ENCODE measurements around the gene PDPN. TPM values are rescaled to one million over a fixed set of nuclear protein-coding genes. Genes with fewer than 3 reads are reported as not detected.
A peak's percentile ranks its signal among the peaks of the same experiment; 100 is the strongest.

The PDPN gene
- total and polyA plus RNA-seq, 9 of the 15 experiments (the other 6 are each of a cell fraction or from before 2014, with no cell fraction given): 0.11 TPM; not detected in 8

DNA sequence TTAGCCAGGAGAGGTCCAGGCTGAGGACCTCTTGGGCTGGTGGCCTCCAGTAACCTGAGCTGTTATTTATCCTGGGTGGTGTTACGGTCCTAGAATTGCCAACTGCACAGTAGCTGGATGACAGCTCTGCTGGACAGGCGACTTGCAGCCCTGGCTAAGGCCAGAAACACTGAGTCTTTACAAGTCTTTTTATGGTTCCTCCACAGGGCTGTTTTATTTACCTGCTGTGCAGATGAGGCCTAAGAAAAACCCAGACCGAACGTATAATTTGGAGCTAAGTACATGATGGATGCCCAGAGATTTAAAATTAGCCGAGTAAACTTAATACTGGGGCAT lies 39.4 kb upstream of the PDPN start:
- H3K4me1 ChIP-seq (replicated peaks in 1 of 2; ENCODE audit: control insufficient read depth in 2 of 2, insufficient read depth in 2 of 2, low read length in 2 of 2): no peaks in the 10 kb centered on the region
- BruUV-seq (replicated peaks): no TSS peak
- in situ Hi-C loops (cut with MboI) (no loop called here), intact Hi-C loops (cut with micrococcal nuclease) (no loop called here)
- ATAC-seq (no peak), DNase-seq (ENCODE audit: extremely low read depth in 1 of 4, low spot score in 3 of 4) (no peak), FAIRE-seq (no peak)
- ChIA-PET POLR2A (no interaction called here), CTCF (ENCODE audit: low intra/inter-chr PET ratio) (interaction anchor here (0.5 kb wide), 1 partner anchor 316 kb away, joined by 3 read pairs; no protein-coding TSS in a partner anchor)
- H4K20me1 ChIP-seq (replicated peaks; ENCODE audit: control insufficient read depth, insufficient read depth, low read length): no peaks in the 10 kb centered on the region; the same call in 1 of the 2 replicates
- H2AFZ ChIP-seq (ENCODE audit: low read depth, low read length): no peak overlapping the region
- H3K4me3 ChIP-seq: no peak overlapping the region
- H3K27ac ChIP-seq (ENCODE audit: extremely low read depth, low read depth, low read length): no peak overlapping the region
- H3K9me3 ChIP-seq (replicated peaks; ENCODE audit: control insufficient read depth, insufficient read depth, low read depth, low read length): no peaks in the 10 kb centered on the region
- H3K36me3 ChIP-seq (ENCODE audit: control insufficient read depth, insufficient read depth, low read length): no peaks in the 10 kb centered on the region
- TF ChIP-seq, protein P1, sequence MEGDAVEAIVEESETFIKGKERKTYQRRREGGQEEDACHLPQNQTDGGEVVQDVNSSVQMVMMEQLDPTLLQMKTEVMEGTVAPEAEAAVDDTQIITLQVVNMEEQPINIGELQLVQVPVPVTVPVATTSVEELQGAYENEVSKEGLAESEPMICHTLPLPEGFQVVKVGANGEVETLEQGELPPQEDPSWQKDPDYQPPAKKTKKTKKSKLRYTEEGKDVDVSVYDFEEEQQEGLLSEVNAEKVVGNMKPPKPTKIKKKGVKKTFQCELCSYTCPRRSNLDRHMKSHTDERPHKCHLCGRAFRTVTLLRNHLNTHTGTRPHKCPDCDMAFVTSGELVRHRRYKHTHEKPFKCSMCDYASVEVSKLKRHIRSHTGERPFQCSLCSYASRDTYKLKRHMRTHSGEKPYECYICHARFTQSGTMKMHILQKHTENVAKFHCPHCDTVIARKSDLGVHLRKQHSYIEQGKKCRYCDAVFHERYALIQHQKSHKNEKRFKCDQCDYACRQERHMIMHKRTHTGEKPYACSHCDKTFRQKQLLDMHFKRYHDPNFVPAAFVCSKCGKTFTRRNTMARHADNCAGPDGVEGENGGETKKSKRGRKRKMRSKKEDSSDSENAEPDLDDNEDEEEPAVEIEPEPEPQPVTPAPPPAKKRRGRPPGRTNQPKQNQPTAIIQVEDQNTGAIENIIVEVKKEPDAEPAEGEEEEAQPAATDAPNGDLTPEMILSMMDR (IDR thresholded peaks at IDR 0.05 in 2 of 3, conservative IDR thresholded peaks at IDR 0.05 in 1 of 3; ENCODE audit: insufficient read depth in 2 of 3, low read depth in 1 of 3, low read length in 3 of 3): 0 out of 6 replicates have a peak, but pooled peaks of 1 of the 3 experiments have one; percentile 8
- TF ChIP-seq BDP1 (IDR thresholded peaks at IDR 0.05; ENCODE audit: insufficient read depth, insufficient read length): no peak
- no peak for TF ChIP-seq ZSCAN29 (IDR thresholded peaks at IDR 0.05)
- TF ChIP-seq GTF2F1 (IDR thresholded peaks at IDR 0.05; ENCODE audit: low read depth, low read length): no peak
- no peak for TF ChIP-seq KLF1 (tag; IDR thresholded peaks at IDR 0.05)
- TF ChIP-seq PHB2 (IDR thresholded peaks at IDR 0.05; ENCODE audit: low read depth): no peak
- TF ChIP-seq SMARCE1 (IDR thresholded peaks at IDR 0.05): no peak
- no peak for TF ChIP-seq ZBTB7A (IDR thresholded peaks at IDR 0.05; ENCODE audit: borderline replicate concordance, control insufficient read depth, low read depth, low read length)
- TF ChIP-seq MEF2A (IDR thresholded peaks at IDR 0.05; ENCODE audit: control insufficient read depth, low read depth, low read length): no peak
- no peak overlapping the region for H3K9ac ChIP-seq (ENCODE audit: insufficient read depth in 1 of 2, low read depth in 2 of 2, low read length in 2 of 2)
- H3K9me1 ChIP-seq (ENCODE audit: control insufficient read depth, insufficient read depth, low read length): no peaks in the 10 kb centered on the region
- H3K79me2 ChIP-seq (ENCODE audit: control insufficient read depth, insufficient read depth, low read length): no peaks in the 10 kb centered on the region
- WGBS (ENCODE audit: insufficient coverage, low coverage, missing lambda C conversion rate): 3% methylated on average over 5 of the region's 5 CpGs
- peaks cover 9 to 51% of the 10 kb centered on the region in 2 experiments; a peak in 3 of 5 replicates for H3K27me3 ChIP-seq (ENCODE audit: control insufficient read depth in 2 of 2, insufficient read depth in 2 of 2, low read length in 2 of 2)
- H3K4me2 ChIP-seq (ENCODE audit: insufficient read depth, low read length): no peak overlapping the region

Data from K562 (cell line).